Thoracic aorta (tissue), 2 donors: ENCODE data around the gene FMN2. TPM values are rescaled to one million over a fixed set of nuclear protein-coding genes. Genes with fewer than 3 reads are reported as not detected.
"Not testable (repeated sequence)": the region's sequence is repeated elsewhere in the genome, so short reads cannot be mapped to it uniquely, and the experiment has no call there.

Experiments
- ATAC-seq: fragments of 150-250 bp; one replicate; pipeline ENCODE4 v1.8.0; 2017; ENCODE audit warnings: low read depth; ENCODE audit not compliant: insufficient number of reproducible peaks, low FRiP score
- DNase-seq: peaks from one replicate; pipeline ENCODE4 v3.0.0-alpha.2; 2020; ENCODE audit warnings: low spot score
- H3K27ac ChIP-seq, 2 donors: fragments of 200-600 bp; sonication (generic); 1 replicate in 1 of 2; 2 replicates in 1 of 2; pipeline ENCODE4 v1.5.1; 2016; ENCODE audit warnings: mild to moderate bottlenecking in 2 of 2, moderate library complexity in 2 of 2
- H3K27me3 ChIP-seq: fragments of 200-600 bp; sonication (generic); replicated peaks from 2 replicates; pipeline ENCODE4 v1.6.0; 2016; ENCODE audit warnings: mild to moderate bottlenecking; ENCODE audit not compliant: insufficient read depth
- H3K36me3 ChIP-seq: fragments of 200-600 bp; sonication (generic); one replicate; pipeline ENCODE4 v1.5.1; 2016
- H3K4me1 ChIP-seq, 2 donors: fragments of 200-600 bp; sonication (generic); 1 replicate in 1 of 2; 2 replicates in 1 of 2; pipeline versions ENCODE4 v1.5.1 to v1.6.0; 2016; ENCODE audit warnings: low read depth in 2 of 2, mild to moderate bottlenecking in 1 of 2; ENCODE audit not compliant: control insufficient read depth in 1 of 2
- H3K4me3 ChIP-seq: fragments of 200-600 bp; sonication (generic); 2 replicates; pipeline ENCODE4 v1.5.1; 2016; ENCODE audit warnings: mild to moderate bottlenecking
- H3K9me3 ChIP-seq: fragments of 200-600 bp; sonication (generic); 2 replicates; pipeline ENCODE4 v1.5.1; 2016
- total RNA-seq, 2 donors: library from RNA; depleted of rRNA; stranded (reverse); fragments of >200 nt; gene quantifications; one replicate each; pipeline versions ENCODE4 v1.1.0 to v1.2.3, GENCODE V29; 2016
- TF ChIP-seq, protein P1 (sequence below): fragments of 200-600 bp; sonication (generic); IDR thresholded peaks from one replicate; pipeline ENCODE4 v1.5.1; 2019; ENCODE audit warnings: antibody characterized with exemption

FMN2 gene
- total RNA-seq, 2 donors from 2014 or later: 0.14 to 0.71 TPM

DNA sequence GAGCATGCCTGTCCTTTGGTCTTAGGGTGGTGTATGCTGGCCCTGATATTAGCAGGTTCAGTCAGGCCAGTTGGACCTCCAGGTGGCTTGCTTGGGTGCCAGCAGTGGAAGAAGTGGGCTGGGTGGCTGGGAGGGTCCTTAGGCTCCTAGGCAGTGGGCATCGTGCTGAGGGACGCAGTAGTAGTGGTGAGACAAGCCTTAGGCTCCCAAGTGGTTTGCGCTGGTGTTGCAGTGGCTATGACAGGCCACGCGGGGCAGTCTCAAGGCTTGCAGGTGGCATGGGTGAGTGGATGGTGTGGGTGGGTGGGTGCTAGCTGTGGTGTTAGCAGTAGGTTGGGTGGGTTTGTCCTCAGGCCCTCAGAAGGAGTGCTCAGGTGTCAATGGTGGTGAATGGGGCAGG lies 162.3 kb downstream of the FMN2 start:
- DNase-seq: no peak
- Histone ChIP-seq H3K27ac (no peak overlapping the region), H3K9me3 (no peaks in the 10 kb centered on the region), H3K36me3 (no peaks in the 10 kb centered on the region), H3K4me1 (no peaks in the 10 kb centered on the region), H3K4me3 (no peak overlapping the region), H3K27me3 (no peaks in the 10 kb centered on the region)
- TF ChIP-seq, protein P1, sequence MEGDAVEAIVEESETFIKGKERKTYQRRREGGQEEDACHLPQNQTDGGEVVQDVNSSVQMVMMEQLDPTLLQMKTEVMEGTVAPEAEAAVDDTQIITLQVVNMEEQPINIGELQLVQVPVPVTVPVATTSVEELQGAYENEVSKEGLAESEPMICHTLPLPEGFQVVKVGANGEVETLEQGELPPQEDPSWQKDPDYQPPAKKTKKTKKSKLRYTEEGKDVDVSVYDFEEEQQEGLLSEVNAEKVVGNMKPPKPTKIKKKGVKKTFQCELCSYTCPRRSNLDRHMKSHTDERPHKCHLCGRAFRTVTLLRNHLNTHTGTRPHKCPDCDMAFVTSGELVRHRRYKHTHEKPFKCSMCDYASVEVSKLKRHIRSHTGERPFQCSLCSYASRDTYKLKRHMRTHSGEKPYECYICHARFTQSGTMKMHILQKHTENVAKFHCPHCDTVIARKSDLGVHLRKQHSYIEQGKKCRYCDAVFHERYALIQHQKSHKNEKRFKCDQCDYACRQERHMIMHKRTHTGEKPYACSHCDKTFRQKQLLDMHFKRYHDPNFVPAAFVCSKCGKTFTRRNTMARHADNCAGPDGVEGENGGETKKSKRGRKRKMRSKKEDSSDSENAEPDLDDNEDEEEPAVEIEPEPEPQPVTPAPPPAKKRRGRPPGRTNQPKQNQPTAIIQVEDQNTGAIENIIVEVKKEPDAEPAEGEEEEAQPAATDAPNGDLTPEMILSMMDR: no peak
- no peak for ATAC-seq

DNA sequence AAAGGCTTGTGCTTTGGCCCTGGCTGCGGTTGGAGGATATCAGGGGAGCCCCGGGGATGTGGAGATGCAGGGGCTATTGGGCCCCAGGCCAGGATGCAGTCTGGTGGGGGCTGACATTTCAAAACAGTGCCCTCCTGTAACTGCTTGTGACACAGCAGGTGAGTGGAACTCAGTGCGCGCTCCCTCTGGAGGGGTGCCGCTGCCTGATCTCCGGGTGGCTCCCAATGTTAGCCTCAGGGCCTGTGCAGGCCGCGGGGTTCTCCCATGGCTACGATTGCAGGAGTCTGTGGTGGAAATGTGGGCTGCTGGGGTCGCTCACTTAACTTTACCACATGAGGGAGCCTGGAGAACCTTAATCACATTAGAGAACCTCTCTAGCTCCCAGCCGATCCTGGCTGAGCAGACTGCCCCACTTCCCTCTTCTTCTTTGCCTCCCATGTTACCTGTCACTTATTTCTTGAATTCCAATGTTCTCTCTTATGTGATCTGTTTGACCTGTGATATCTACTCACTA lies 163.2 kb downstream of the FMN2 start:
- H3K4me1 ChIP-seq: no peaks in the 10 kb centered on the region
- no peak overlapping the region for H3K4me3 ChIP-seq
- no peak for DNase-seq
- TF ChIP-seq, protein P1: no peak
- no peak overlapping the region for H3K27ac ChIP-seq
- no peaks in the 10 kb centered on the region for H3K27me3 ChIP-seq
- ATAC-seq: no peak
- no peaks in the 10 kb centered on the region for H3K9me3 ChIP-seq
- H3K36me3 ChIP-seq: no peaks in the 10 kb centered on the region

DNA sequence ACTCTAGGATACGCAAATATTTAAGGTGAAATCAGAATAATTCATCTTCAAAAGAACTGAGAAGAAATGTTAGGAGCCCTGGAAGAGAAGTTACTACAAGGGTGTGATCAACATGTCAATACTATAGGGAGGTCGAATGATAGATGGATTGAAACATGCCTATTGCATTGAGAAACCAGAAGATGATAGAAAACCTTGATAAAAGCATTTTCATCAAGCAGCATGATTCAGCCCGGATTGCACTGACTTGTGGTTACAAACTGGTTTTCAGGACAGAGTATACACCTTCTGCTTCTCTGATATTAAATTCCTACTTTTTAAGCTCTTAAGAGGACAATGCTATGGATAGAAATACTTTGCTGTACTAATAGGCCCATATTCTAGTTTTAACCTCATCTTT lies 164.2 kb downstream of the FMN2 start:
- H3K4me1 ChIP-seq: no peaks in the 10 kb centered on the region
- H3K27ac ChIP-seq: no peak overlapping the region
- ATAC-seq (no peak), DNase-seq (no peak)
- no peaks in the 10 kb centered on the region for H3K27me3 ChIP-seq
- no peaks in the 10 kb centered on the region for H3K9me3 ChIP-seq
- H3K36me3 ChIP-seq: no peaks in the 10 kb centered on the region
- TF ChIP-seq, protein P1: no peak
- H3K4me3 ChIP-seq: no peak overlapping the region

DNA sequence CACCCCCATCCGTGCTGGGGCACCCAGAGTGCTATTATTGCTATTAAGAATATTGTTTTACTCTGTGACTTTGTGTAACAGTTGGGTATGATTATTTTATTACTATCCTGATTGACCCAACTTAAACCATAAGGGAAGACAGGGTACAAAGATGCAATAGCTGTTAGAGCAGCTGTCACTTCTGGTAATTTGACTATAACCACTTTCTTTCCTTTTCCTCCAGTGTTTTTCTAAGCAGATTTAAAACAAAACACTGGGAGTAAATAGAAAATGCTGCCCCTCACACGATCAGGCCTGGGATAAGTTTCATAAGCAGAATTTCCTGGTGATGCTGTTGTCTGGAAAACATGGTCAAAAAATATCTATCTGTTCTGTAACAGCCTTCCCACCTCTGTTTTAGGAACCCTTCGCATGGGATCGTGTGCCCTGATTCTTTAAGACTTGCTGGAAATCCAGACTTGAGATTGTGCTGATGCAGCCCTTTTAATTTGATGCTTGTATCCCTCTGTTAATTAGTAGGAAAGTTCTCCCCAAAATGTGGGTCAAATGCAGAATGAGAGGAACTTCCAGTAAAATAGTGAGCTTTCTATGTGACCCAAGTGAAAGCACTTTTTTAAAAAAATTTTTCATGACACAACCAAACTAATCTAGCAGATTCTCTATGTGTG lies 165.3 kb downstream of the FMN2 start:
- H3K27me3 ChIP-seq: no peaks in the 10 kb centered on the region
- DNase-seq (no peak), ATAC-seq (no peak)
- TF ChIP-seq, protein P1: no peak
- H3K36me3 ChIP-seq: no peaks in the 10 kb centered on the region
- H3K9me3 ChIP-seq: no peaks in the 10 kb centered on the region
- no peak overlapping the region for H3K27ac ChIP-seq
- no peaks in the 10 kb centered on the region for H3K4me1 ChIP-seq
- no peak overlapping the region for H3K4me3 ChIP-seq

DNA sequence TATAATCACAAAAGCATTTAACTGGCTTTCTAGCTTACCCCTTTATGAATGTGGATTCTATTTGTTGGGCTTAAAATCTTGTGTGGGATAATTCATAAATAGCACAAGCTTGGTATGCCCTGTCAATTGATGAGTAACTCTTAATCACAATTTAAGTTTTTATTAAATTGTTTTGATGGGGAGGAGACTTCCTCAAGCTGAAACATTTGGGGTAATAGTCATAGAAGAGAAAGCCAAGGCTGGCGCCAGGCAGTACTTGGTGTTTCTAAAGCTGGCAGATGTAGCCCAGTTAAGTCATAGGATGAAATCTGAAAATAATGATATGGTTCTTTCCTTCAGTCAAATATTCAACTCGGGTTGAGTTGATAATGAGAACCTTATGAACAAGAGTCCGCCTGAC lies 167.2 kb downstream of the FMN2 start:
- Histone ChIP-seq H3K4me1 (no peaks in the 10 kb centered on the region), H3K4me3 (no peak overlapping the region), H3K36me3 (no peaks in the 10 kb centered on the region), H3K9me3 (no peaks in the 10 kb centered on the region), H3K27me3 (no peaks in the 10 kb centered on the region), H3K27ac (no peak overlapping the region)
- ATAC-seq: no peak
- TF ChIP-seq, protein P1: no peak
- no peak for DNase-seq

DNA sequence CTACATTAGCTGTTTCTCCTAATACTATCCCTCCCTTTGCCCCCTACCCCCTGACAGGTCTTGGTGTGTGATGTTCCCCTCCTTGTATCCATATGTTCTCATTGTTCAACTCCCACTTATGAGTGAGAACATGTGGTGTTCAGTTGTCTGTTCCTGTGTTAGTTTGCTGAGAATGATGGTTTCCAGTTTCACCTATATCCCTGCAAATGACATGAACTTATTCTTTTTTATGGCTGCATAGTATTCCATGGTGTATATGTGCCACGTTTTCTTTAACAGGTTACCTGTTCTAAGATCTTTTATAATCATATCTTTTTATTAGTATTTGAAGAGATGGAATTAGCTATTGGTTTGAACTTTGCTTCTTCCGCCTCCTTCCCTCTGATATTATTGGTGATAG lies 172.8 kb downstream of the FMN2 start:
- not testable (repeated sequence) for H3K4me1 ChIP-seq, ATAC-seq

More for the DNA sequence above, 172.8 kb downstream of the FMN2 start:
- not testable (repeated sequence) for H3K36me3 ChIP-seq, H3K4me3 ChIP-seq, H3K27ac ChIP-seq, H3K9me3 ChIP-seq, H3K27me3 ChIP-seq, DNase-seq
